Spleen (tissue), 7 donors: ENCODE data around the gene IQSEC1.

Source experiments
- CTCF ChIP-seq, 11 experiments: fragments of 200-600 bp in 7 of 11; fragments of 450-650 bp in 4 of 11; sonication (generic) in 4 of 11; IDR thresholded peaks in 8 of 11; conservative IDR thresholded peaks in 3 of 11; 1 replicate in 7 of 11; 2 replicates in 4 of 11; pipeline versions ENCODE4 v1.4.0 to v1.8.0; 2016 to 2021; ENCODE audit warnings: antibody characterized with exemption in 11 of 11, inconsistent platforms in 4 of 11, mild to moderate bottlenecking in 1 of 11
- POLR2A ChIP-seq, 3 donors: fragments of 450-650 bp; IDR thresholded peaks; one replicate each; pipeline ENCODE4 v1.5.1; 2017; ENCODE audit warnings: antibody characterized with exemption in 3 of 3, mild to moderate bottlenecking in 1 of 3
- POLR2AphosphoS5 ChIP-seq, 3 donors: sonication (generic); formaldehyde crosslinking; IDR thresholded peaks; one replicate each; pipeline ENCODE4 v1.5.1; 2017; ENCODE audit warnings: antibody characterized with exemption in 3 of 3
- donor health status: DM: no; HTN: no; CAD: no; lungs with moderate emphysema.
- donor health status: DM: no; HTN: no; CAD: no.
- donor health status: DM: no; HTN: no; CAD: no.

DNA sequence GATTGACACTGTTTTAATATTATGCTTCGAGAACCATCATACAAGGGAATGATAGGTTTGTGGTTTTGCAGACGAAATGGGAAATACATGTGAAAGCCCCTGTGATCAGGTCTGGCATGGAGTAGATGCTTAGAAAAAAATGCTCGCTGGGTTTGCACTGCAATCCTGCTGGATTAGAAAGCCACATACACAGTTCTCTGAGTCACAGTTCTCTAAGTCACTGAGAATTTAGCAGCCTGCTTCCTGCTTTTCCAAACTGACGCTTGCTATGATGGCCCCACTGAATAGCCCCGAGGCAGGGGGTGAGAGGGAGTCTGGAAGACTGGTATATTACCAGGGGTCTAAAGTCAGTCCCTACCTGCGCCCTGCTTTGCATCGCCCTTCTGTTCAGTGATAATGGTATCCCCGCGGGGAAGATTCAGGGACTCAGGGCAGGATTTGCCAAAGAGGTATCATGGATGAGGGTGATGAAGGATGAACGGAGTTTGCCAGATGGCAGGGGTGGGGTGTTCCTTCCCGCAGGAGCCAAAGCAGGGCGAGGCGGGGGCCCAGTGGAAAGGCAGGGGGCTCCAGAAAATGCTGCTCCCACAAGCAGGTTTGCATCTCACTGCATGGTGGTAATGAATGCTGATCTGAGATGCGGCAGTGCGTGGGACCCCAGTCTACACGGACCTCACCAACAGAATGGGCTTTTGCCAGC, 82.3 kb downstream of the IQSEC1 start:
- no peak for TF ChIP-seq CTCF (IDR thresholded peaks at IDR 0.05 in 8 of 11, conservative IDR thresholded peaks at IDR 0.05 in 3 of 11)
- no peak for TF ChIP-seq POLR2A (IDR thresholded peaks at IDR 0.05)
- TF ChIP-seq POLR2AphosphoS5 (IDR thresholded peaks at IDR 0.05) = no peak
